K562 (cell line): ENCODE measurements around the gene MDN1. TPM values are rescaled to one million over a fixed set of nuclear protein-coding genes. Genes with fewer than 3 reads are reported as not detected.

Experiments used
- polyA plus RNA-seq, 8 experiments: library from polyadenylated mRNA; depleted of rRNA in 4 of 8; stranded (reverse) in 5 of 8; unstranded in 3 of 8; fragments of >200 nt; fragmentation: Nextera tagmentation in 2 of 8; fragmentation: Illumina TruSeq in 1 of 8; extraction: Ambion mirVana in 2 of 8; extraction: Trizol in 1 of 8; gene quantifications; 2 replicates each; pipeline versions ENCODE4 v1.2.1 to v1.2.3, GENCODE V29; 2011 to 2014; ENCODE audit warnings: inconsistent platforms in 1 of 8, missing spikeins in 1 of 8
- small RNA-seq: library from RNA; depleted of rRNA; stranded (forward); fragments of <200 nt; gene quantifications from one replicate; pipeline ENCODE3, GENCODE V24; 2014
- total RNA-seq, 7 experiments: library from RNA; depleted of rRNA in 6 of 7; stranded (reverse); fragments of >200 nt in 6 of 7; fragmentation: Illumina TruSeq in 2 of 7; extraction: Trizol in 2 of 7; gene quantifications; 2 replicates each; pipeline versions ENCODE4 v1.2.1 to v1.2.3, GENCODE V29; 2011 to 2021; ENCODE audit warnings: low replicate concordance in 1 of 7

Gene MDN1
- total and polyA plus RNA-seq, 9 of the 15 experiments (the other 6 are each of a cell fraction or from before 2014, with no cell fraction given), result 25.6 to 93.6 (median 43.0) TPM

Small RNAs within 50 kb of the gene (small RNA-seq; reads per million reads assigned to genes)
- gene DNAJC19P6, result not detected
- not detected for gene RF00019

Other genes starting within 250 kb of the MDN1 start
- 13.9 and 17.8 TPM in 2 replicates for gene LYRM2, start 181.0 kb downstream of the MDN1 start, total RNA-seq (2014; rRNA removed)
- gene LYRM2, start 181.0 kb downstream of the MDN1 start, total RNA-seq (2014; rRNA removed; fragmentation: Illumina TruSeq; extraction: Trizol), result 42.9 and 50.0 TPM in 2 replicates
- 28.4 and 36.0 TPM in 2 replicates for gene LYRM2, start 181.0 kb downstream of the MDN1 start, total RNA-seq (2015; rRNA removed; fragmentation: Illumina TruSeq; extraction: Trizol)
- gene LYRM2, start 181.0 kb downstream of the MDN1 start, total RNA-seq (2021), result 35.7 and 36.8 TPM in 2 replicates
- gene LYRM2, start 181.0 kb downstream of the MDN1 start, polyA plus RNA-seq (2011; rRNA removed), result 34.3 and 56.0 TPM in 2 replicates
- gene LYRM2, start 181.0 kb downstream of the MDN1 start, polyA plus RNA-seq (2014; fragmentation: Illumina TruSeq; extraction: Trizol), result 44.9 and 49.0 TPM in 2 replicates
- 100 to 1,000 TPM; 101 to 115 TPM for gene LYRM2, start 181.0 kb downstream of the MDN1 start, polyA plus RNA-seq (2014; fragmentation: Nextera tagmentation; extraction: Ambion mirVana)
- 25.3 and 30.9 TPM in 2 replicates for gene LYRM2, start 181.0 kb downstream of the MDN1 start, polyA plus RNA-seq (2014; rRNA removed)
- 12.1 and 12.5 TPM in 2 replicates for gene CASP8AP2, start 10.1 kb upstream of the MDN1 start, total RNA-seq (2014; rRNA removed)
- 27.6 and 34.8 TPM in 2 replicates for gene CASP8AP2, start 10.1 kb upstream of the MDN1 start, total RNA-seq (2014; rRNA removed; fragmentation: Illumina TruSeq; extraction: Trizol)
- 29.3 and 30.0 TPM in 2 replicates for gene CASP8AP2, start 10.1 kb upstream of the MDN1 start, total RNA-seq (2015; rRNA removed; fragmentation: Illumina TruSeq; extraction: Trizol)
- 19.1 TPM in 2 replicates for gene CASP8AP2, start 10.1 kb upstream of the MDN1 start, total RNA-seq (2021)
- gene CASP8AP2, start 10.1 kb upstream of the MDN1 start, polyA plus RNA-seq (2011; rRNA removed), result 18.7 and 20.9 TPM in 2 replicates
- 15.9 and 19.5 TPM in 2 replicates for gene CASP8AP2, start 10.1 kb upstream of the MDN1 start, polyA plus RNA-seq (2014; fragmentation: Illumina TruSeq; extraction: Trizol)
- 10 to 100 TPM; 10.6 to 14.6 TPM for gene CASP8AP2, start 10.1 kb upstream of the MDN1 start, polyA plus RNA-seq (2014; fragmentation: Nextera tagmentation; extraction: Ambion mirVana)
- gene CASP8AP2, start 10.1 kb upstream of the MDN1 start, polyA plus RNA-seq (2014; rRNA removed), result 11.3 and 13.3 TPM in 2 replicates
- not detected in 2 replicates for gene GJA10, start 74.7 kb upstream of the MDN1 start, total RNA-seq (2014; rRNA removed)
- not detected in 2 replicates for gene GJA10, start 74.7 kb upstream of the MDN1 start, total RNA-seq (2014; rRNA removed; fragmentation: Illumina TruSeq; extraction: Trizol)
- not detected in 2 replicates for gene GJA10, start 74.7 kb upstream of the MDN1 start, total RNA-seq (2015; rRNA removed; fragmentation: Illumina TruSeq; extraction: Trizol)
- not detected in 2 replicates for gene GJA10, start 74.7 kb upstream of the MDN1 start, total RNA-seq (2021)
- gene GJA10, start 74.7 kb upstream of the MDN1 start, polyA plus RNA-seq (2011; rRNA removed), result not detected in 2 replicates
- not detected in 2 replicates for gene GJA10, start 74.7 kb upstream of the MDN1 start, polyA plus RNA-seq (2014; fragmentation: Illumina TruSeq; extraction: Trizol)
- not detected for gene GJA10, start 74.7 kb upstream of the MDN1 start, polyA plus RNA-seq (2014; fragmentation: Nextera tagmentation; extraction: Ambion mirVana)
- gene GJA10, start 74.7 kb upstream of the MDN1 start, polyA plus RNA-seq (2014; rRNA removed), result not detected in 2 replicates